Measurements from ENCODE around the gene UGT8.

- TF ChIP-seq, protein P1, sequence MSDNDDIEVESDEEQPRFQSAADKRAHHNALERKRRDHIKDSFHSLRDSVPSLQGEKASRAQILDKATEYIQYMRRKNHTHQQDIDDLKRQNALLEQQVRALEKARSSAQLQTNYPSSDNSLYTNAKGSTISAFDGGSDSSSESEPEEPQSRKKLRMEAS (IDR thresholded peaks at IDR 0.05), result no peak
- TF ChIP-seq CTCF (IDR thresholded peaks at IDR 0.05; ENCODE audit: low read depth, low read length, missing input control), result peak; percentile 77
- TF ChIP-seq YY1 (IDR thresholded peaks at IDR 0.05), result no peak
- peak; percentile 81 to 88 for TF ChIP-seq RAD21 (IDR thresholded peaks at IDR 0.05)
These were observed 60.9 kb downstream of the UGT8 start for GRCh38 chr4:114659386-114660008.

Data from liver (tissue), 3 donors.